GM18951 (cell line): ENCODE data around the gene FBN3.
"Not testable (repeated sequence)": the region's sequence is repeated elsewhere in the genome, so short reads cannot be mapped to it uniquely, and the experiment has no call there.

ENCODE experiments used
- POLR2A ChIP-seq: IDR thresholded peaks from 4 replicates; pipeline ENCODE4 v1.6.1; 2011; ENCODE audit warnings: mild to moderate bottlenecking; ENCODE audit not compliant: insufficient read length, insufficient read depth; ENCODE audit errors: extremely low read depth
- in situ Hi-C: fragments of 300-500 bp; cut with MboI; formaldehyde crosslinking; loops from one replicate; pipeline ENCODE4 v1.12.0; 2022; ENCODE audit warnings: low sequenced_read_pairs, mixed read lengths, inconsistent platforms; ENCODE audit not compliant: unreplicated experiment

Gene FBN3

DNA sequence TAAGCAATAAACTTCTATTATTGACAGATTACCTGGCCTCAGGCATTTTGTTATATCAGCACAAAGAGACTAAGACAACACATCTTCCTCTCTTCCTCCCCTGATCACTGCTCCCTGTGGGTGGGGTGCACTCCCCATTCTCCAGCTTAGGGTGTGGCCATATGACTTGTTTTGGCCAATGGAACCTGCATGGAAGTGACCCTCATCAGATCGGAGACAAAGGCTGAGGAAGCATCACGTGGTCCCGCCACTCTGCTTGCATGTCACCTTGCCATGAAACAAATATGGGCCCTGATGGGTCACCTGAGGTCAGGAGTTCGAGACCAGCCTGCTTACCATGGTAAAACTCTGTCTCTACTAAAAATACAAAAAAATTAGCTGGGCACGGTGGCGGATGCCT, 110.6 kb downstream of the FBN3 start:
- in situ Hi-C loops = no loop called here
- no peak for TF ChIP-seq POLR2A

DNA sequence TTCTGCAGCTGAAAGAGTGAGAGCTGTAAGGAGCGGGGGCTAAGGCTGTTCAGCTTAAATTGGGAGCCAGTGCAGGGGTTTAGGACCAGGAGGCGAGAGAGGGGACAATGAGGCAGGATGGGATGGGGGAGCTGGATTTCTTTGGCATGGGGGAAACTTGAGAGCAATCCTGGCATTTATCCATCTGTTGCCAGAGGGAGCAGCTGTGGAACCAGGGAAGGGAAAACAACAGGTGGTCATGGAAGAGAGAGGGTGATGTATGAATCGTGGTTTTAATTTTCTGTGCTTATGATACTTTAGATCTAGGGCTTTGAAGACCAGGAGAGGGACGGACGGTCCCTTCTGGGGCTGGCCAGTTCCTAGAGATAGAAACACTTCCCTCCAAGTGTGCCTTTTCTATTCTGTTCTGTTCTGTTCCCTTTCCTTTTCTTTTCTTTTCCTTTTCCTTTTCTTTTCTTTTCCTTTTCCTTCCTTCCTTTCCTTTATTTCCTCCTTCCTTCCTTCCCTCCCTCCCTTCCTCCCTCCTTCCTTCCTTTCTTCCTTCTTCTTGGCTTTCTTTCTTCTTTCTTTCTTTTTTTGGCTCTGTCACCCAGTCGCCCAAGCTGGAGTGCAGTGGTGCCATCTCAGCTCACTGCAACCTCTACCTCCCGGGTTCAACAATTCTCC, 112.8 kb downstream of the FBN3 start:
- in situ Hi-C loops = no loop called here

DNA sequence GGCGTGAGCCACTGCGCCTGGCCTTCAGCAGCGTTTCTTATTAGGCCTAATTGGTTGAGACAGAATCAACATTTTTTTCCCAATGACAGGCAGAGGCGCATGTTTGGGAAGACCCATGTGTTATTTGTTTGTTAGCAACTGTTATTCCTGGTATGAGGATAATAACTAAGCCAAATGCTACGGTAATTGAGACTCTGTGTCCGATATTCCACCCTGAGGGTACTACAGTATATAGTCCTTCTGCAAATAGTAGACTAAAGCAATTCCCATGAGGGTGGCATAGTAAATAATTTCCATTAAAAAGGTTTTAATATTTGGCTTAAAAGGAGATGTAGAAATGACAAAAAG, 115.2 kb downstream of the FBN3 start:
- in situ Hi-C loops = no loop called here

More for the DNA sequence above, 112.8 kb downstream of the FBN3 start:
- TF ChIP-seq POLR2A = no peak

DNA sequence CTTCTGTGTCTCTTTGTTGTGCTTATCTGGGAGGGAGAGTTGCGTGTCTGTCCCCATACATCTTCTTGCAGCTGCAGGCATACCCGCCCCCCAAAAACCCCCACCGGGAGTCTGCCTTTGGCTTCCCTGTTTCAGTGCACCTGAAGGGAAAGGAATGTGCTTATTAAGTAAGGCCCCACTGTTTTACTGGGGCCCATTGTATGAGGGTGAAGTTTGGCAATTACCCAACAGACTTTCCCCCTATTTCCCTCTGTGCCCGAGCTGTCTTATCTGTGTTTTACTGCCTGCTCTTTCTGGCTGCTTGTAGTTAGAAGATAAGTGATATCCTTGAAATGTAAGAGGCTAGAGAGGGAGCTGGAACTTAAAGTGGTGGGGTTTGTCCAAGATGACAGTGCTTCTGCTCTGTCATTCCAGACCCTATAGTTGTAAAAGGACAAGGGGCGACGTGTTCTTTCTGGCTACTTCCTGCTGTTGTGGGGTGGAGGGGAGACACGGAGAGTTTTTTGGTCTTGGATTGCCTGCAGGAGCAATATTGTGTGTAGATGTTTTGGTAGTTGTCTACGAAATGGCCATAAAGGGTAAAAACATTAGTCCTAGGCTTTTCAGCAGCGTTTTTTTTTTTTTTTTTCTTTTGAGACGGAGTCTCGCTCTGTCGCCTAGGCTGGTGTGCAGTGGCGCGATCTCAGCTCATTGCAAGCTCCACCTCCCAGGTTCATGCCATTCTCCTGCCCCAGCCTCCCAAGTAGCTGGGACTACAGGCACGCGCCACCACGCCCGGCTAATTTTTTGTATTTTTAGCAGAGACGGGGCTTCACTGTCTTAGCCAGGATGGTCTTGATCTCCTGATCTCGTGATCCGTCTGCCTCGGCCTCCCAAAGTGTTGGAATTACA, 115.9 kb downstream of the FBN3 start:
- in situ Hi-C loops = not testable (repeated sequence)

More for the DNA sequence above, 115.2 kb downstream of the FBN3 start:
- no peak for TF ChIP-seq POLR2A

DNA sequence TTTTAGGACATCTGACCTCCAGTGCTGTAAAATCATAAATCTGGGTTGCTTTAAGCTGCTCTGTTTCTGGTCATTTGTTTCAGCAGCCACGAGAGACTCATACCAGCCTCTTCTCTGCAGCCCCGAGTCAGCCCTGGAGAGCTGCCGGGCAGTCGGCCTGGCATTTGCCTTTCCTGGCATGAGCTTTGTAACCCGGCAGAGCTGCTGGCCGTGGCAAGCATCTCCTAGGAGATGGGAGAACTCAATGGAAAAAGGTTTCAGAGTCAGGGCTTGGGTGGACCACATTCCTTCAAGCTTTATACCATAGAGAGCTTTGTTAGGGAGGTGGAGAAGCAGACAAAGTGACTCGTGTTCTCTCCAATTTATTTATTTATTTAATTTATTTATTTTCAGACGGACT, 118.4 kb downstream of the FBN3 start:
- in situ Hi-C loops = no loop called here
- no peak for TF ChIP-seq POLR2A

DNA sequence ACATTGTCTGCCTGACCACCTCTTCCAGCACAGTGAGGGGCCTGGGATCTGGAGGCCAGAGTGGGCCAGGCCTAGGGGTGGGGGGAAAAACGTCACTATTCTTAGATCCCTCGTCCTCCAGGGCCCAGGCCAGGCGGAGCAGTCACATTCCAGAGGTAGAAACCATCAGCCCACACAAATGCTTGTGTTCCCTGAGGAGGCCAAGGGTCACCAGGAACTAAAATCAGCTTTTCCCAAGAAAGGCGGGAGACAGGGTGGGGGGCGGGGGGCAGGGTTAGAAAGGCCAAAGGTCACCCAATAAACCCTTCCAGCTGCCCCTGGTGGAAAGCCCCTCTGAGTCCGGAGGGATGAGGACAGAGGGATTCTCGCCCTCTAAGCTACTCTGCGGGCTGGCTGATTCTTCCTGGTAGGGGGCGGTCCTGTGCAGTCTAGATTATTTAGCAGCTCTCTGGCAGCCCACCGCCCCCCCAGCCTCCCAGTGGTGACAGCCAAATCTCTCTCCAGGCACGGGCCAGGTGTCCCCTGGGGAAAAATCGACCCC, 120.4 kb downstream of the FBN3 start:
- in situ Hi-C loops = no loop called here
- TF ChIP-seq POLR2A = no peak

DNA sequence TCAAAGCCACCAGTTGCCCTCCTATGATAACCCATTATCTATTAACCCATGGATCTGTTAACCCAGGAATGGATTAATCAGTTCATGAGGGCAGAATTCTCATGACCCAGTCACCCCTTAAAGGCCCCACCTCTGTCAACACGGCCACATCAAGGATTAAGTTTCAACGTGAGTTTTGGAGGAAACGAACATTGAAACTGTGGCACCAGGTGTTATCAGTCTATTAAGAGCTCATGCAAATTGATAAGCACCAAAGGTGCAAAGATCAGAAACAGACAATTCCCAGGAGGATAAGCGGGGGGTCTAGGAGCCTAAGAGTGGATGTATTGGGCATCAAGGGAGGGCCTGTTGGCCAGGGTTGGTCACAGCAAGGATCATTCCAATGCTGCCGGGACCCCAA, 124.1 kb downstream of the FBN3 start:
- TF ChIP-seq POLR2A = no peak
- in situ Hi-C loops = no loop called here

DNA sequence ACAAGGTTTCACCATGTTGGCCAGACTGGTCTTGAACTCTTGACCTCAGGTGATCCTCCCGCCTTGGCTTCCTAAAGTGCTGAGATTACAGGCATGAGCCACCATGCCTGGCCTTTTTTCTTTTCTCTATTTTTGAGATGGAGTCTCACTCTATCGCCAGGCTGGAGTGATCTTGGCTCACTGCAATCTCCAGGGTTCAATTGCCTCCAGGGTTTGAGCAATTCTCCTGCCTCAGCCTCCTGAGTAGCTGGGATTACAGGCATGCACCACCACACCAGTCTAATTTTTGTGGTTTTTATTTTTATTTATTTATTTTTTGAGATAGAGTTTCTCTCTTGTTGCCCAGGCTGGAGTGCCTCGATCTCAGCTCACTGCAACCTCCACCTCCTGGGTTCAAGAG, 125.1 kb downstream of the FBN3 start:
- in situ Hi-C loops = loop anchor here (25.0 kb wide), 1 partner anchor 238 kb away; no protein-coding TSS in a partner anchor

DNA sequence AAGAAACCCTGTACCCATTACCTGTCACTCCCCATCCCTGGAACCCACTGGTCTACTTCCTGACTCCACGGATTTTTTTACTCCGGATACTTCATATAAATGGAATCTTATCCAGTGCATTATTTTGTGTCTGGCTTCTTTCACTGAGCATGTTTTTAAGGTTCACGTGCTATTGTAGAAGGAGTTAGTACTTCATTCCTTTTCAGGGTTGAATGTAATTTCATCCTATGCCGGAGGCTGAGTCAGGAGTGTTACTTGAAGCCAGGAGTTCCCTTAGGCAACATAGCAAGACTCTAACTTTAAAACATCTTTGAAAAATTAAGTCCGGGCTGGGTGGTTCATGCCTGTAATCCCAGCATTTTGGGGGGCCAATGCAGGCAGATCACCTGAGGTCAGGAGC, 126.0 kb downstream of the FBN3 start:
- in situ Hi-C loops = loop anchor here (25.0 kb wide), 1 partner anchor 239 kb away; no protein-coding TSS in a partner anchor
- no peak for TF ChIP-seq POLR2A

DNA sequence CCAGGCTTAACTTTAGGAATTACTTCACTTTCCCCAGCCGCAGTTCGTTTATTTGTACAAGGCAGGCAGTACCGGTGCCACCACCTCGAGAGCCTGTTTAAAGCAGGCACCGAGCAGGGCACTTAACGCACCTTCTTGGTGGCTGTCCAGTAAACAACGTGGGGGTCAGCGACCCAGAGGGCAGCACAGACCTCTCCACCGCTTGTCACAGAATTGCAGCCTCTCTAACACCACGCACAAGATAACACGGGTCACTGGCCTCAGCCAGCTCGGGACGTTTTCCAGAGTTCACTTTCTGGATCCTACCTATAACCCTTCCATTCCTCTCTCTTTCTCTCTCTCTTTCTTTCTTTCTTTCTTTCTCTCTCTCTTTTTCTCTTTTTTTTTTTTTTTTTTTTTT, 127.1 kb downstream of the FBN3 start:
- in situ Hi-C loops = loop anchor here (25.0 kb wide), 1 partner anchor 240 kb away; no protein-coding TSS in a partner anchor
- no peak for TF ChIP-seq POLR2A

DNA sequence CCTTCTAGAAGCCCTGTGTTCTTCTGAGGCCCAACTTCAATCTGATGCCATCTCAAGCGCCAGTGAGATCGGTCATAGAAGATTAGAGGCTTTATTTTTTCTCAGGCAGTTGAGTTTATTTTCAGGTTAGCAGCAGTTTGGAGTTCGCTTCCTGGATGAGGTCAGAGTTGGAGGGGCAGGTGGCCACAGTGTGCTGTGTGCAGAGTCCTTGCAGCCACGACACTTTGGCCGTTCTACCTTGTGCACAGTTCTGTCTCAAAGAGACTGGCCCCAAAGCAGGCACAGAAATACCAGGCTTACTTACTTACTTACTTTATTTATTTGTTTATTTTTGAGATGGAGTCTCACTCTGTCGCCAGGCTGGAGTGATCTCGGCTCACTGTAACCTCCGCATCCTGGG, 128.0 kb downstream of the FBN3 start:
- in situ Hi-C loops = loop anchor here (25.0 kb wide), 1 partner anchor 241 kb away; no protein-coding TSS in a partner anchor

DNA sequence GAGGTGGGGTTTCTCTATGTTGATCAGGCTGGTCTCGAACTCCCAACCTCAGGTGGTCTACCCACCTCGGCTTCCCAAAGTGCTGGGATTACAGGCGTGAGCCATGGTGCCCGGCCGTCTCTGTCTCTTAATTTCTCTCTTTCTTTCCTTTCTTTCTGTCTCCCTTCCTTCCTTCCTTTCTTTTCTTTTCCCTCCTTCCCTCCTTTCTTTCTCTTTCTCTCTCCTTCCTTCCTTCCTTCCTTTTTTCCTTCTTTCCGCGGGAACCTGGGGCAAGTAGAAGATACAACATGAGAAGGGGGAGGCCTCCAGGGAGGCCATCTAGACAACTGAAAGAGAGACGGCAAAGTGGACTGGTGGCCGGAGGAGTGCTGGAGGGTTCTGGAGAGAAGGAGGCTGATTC, 128.7 kb downstream of the FBN3 start:
- no peak for TF ChIP-seq POLR2A
- in situ Hi-C loops = loop anchor here (25.0 kb wide), 1 partner anchor 242 kb away; no protein-coding TSS in a partner anchor

More for the DNA sequence above, 128.0 kb downstream of the FBN3 start:
- no peak for TF ChIP-seq POLR2A

DNA sequence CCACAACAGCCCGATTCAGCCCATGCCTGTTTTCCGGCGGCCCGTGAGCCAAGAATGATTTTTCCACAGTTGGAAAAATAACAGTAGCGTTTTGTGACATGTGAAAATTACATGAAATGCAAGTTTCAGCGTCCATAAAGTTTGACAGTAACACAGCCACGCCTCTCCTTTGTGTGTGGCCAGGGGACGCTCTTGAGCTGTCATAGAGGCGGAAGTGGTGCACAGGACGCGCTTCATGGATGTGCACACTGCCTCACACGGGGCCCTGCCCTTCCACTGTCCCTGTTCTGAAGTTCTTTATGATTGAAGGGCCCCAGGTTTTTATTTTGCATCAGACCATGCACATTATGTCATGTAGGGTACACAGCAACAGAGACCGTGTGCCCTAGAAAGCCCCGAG, 131.6 kb downstream of the FBN3 start:
- in situ Hi-C loops = loop anchor here (25.0 kb wide), 1 partner anchor 244 kb away; no protein-coding TSS in a partner anchor

More for the DNA sequence above, 131.6 kb downstream of the FBN3 start:
- no peak for TF ChIP-seq POLR2A
